IPS-15b (cell line): ENCODE results near the gene METRN.

Experiments
- H3K27me3 ChIP-seq: one replicate; pipeline ENCODE4 v1.6.1; 2013; ENCODE audit warnings: low read length; ENCODE audit not compliant: control insufficient read depth, insufficient read depth
- H3K36me3 ChIP-seq: one replicate; pipeline ENCODE4 v1.6.1; 2013; ENCODE audit warnings: low read length; ENCODE audit not compliant: control insufficient read depth, insufficient read depth
- H3K4me1 ChIP-seq: one replicate; pipeline ENCODE4 v1.6.1; 2013; ENCODE audit warnings: mild to moderate bottlenecking, low read length; ENCODE audit not compliant: control insufficient read depth, insufficient read depth
- H3K4me3 ChIP-seq: one replicate; pipeline ENCODE4 v1.5.1; 2013; ENCODE audit warnings: low read depth, low read length
- H3K9ac ChIP-seq: one replicate; pipeline ENCODE4 v1.6.1; 2013; ENCODE audit warnings: low read depth, mild to moderate bottlenecking, low read length
- H3K9me3 ChIP-seq: one replicate; pipeline ENCODE4 v1.6.1; 2013; ENCODE audit warnings: mild to moderate bottlenecking, low read length; ENCODE audit not compliant: control insufficient read depth, insufficient read depth

The METRN gene

GRCh38 chr16:714558-715476 is at the start of gene METRN:
TSS of gene METRN (plus strand) at chr16:715118. CDS start at chr16:715290, 172 bp downstream.
- Histone ChIP-seq H3K4me1 (peaks cover 2% of the 10 kb centered on the region), H3K4me3 (peak within 1 kb of the TSS; percentile 55), H3K9ac (no peak within 1 kb of the TSS), H3K36me3 (no peaks in the 10 kb centered on the region), H3K9me3 (no peaks in the 10 kb centered on the region), H3K27me3 (peaks cover 15% of the 10 kb centered on the region)

- H3K9me3 ChIP-seq = no peaks in the 10 kb centered on the region
- no peaks in the 10 kb centered on the region for H3K4me1 ChIP-seq
- peaks cover 42% of the 10 kb centered on the region for H3K36me3 ChIP-seq
- H3K9ac ChIP-seq = no peak overlapping the region
- no peaks in the 10 kb centered on the region for H3K27me3 ChIP-seq
- no peak overlapping the region for H3K4me3 ChIP-seq
Observed at GRCh38 chr16:666572-666971, 48.3 kb upstream of the METRN start.

- Histone ChIP-seq H3K4me1 (no peaks in the 10 kb centered on the region), H3K9me3 (no peaks in the 10 kb centered on the region), H3K9ac (peak overlapping the region; percentile 16), H3K4me3 (no peak overlapping the region), H3K36me3 (peaks cover 43% of the 10 kb centered on the region), H3K27me3 (no peaks in the 10 kb centered on the region)
Observed at GRCh38 chr16:667113-667779, 47.7 kb upstream of the METRN start.

GRCh38 chr16:667780-668518 is 47.0 kb upstream of the METRN start, which contains the start of gene RHOT2:
TSS of gene RHOT2 (plus strand) at chr16:668132. CDS start at chr16:668200, 68 bp downstream.
- peak within 1 kb of the TSS; percentile 77 for H3K4me3 ChIP-seq
- H3K9me3 ChIP-seq = no peaks in the 10 kb centered on the region
- H3K36me3 ChIP-seq = peaks cover 44% of the 10 kb centered on the region
- H3K4me1 ChIP-seq = no peaks in the 10 kb centered on the region
- H3K9ac ChIP-seq = peak within 1 kb of the TSS; percentile 79
- no peaks in the 10 kb centered on the region for H3K27me3 ChIP-seq

- H3K9ac ChIP-seq = peak overlapping the region; percentile 79
- H3K4me1 ChIP-seq = no peaks in the 10 kb centered on the region
- peaks cover 51% of the 10 kb centered on the region for H3K36me3 ChIP-seq
- no peaks in the 10 kb centered on the region for H3K9me3 ChIP-seq
- H3K4me3 ChIP-seq = peak overlapping the region; percentile 77
- H3K27me3 ChIP-seq = no peaks in the 10 kb centered on the region
Observed at GRCh38 chr16:668519-669171, 46.3 kb upstream of the METRN start.

GRCh38 chr16:669666-670065 is 45.3 kb upstream of the METRN start:
- peaks cover 59% of the 10 kb centered on the region for H3K36me3 ChIP-seq
- no peaks in the 10 kb centered on the region for H3K4me1 ChIP-seq
- peak overlapping the region; percentile 79 for H3K9ac ChIP-seq
- no peaks in the 10 kb centered on the region for H3K27me3 ChIP-seq
- no peak overlapping the region for H3K4me3 ChIP-seq
- no peaks in the 10 kb centered on the region for H3K9me3 ChIP-seq

- Histone ChIP-seq H3K9ac (no peak overlapping the region), H3K4me3 (no peak overlapping the region), H3K36me3 (peaks cover 59% of the 10 kb centered on the region)
Observed at GRCh38 chr16:670485-671352, 44.2 kb upstream of the METRN start.

GRCh38 chr16:671353-672131 is 43.4 kb upstream of the METRN start:
- H3K4me3 ChIP-seq = no peak overlapping the region
- no peaks in the 10 kb centered on the region for H3K4me1 ChIP-seq
- H3K27me3 ChIP-seq = no peaks in the 10 kb centered on the region
- H3K9me3 ChIP-seq = no peaks in the 10 kb centered on the region
- H3K36me3 ChIP-seq = peaks cover 59% of the 10 kb centered on the region
- no peak overlapping the region for H3K9ac ChIP-seq

More at GRCh38 chr16:670485-671352, 44.2 kb upstream of the METRN start:
- Histone ChIP-seq H3K4me1 (no peaks in the 10 kb centered on the region), H3K9me3 (no peaks in the 10 kb centered on the region), H3K27me3 (no peaks in the 10 kb centered on the region)

GRCh38 chr16:672371-672770 is 42.5 kb upstream of the METRN start:
- Histone ChIP-seq H3K4me1 (no peaks in the 10 kb centered on the region), H3K27me3 (no peaks in the 10 kb centered on the region), H3K9me3 (no peaks in the 10 kb centered on the region), H3K9ac (no peak overlapping the region), H3K4me3 (no peak overlapping the region), H3K36me3 (peaks cover 55% of the 10 kb centered on the region)

GRCh38 chr16:672851-673250 is 42.1 kb upstream of the METRN start:
- H3K9me3 ChIP-seq = no peaks in the 10 kb centered on the region
- no peak overlapping the region for H3K9ac ChIP-seq
- H3K4me3 ChIP-seq = no peak overlapping the region
- peaks cover 55% of the 10 kb centered on the region for H3K36me3 ChIP-seq
- no peaks in the 10 kb centered on the region for H3K4me1 ChIP-seq
- no peaks in the 10 kb centered on the region for H3K27me3 ChIP-seq
